BE2C (cell line): Measurements from ENCODE around the gene RBM5.
A peak's percentile ranks its signal among the peaks of the same experiment; 100 is the strongest.

Source experiments
- DNase-seq: peaks from one replicate; pipeline ENCODE4 v3.0.0-alpha.2; 2020
- H3K27me3 ChIP-seq: fragments of 250-450 bp; sonication (Bioruptor Pico); 2 replicates; pipeline ENCODE4 v1.5.1; 2020; ENCODE audit warnings: mild to moderate bottlenecking
- H3K36me3 ChIP-seq: fragments of 250-450 bp; sonication (Bioruptor Pico); 2 replicates; pipeline ENCODE4 v1.5.1; 2020; ENCODE audit warnings: mild to moderate bottlenecking
- H3K4me1 ChIP-seq: fragments of 250-450 bp; sonication (Bioruptor Pico); 2 replicates; pipeline ENCODE4 v1.5.1; 2020
- H3K4me3 ChIP-seq: 2 replicates; pipeline ENCODE4 v1.5.1; 2011; ENCODE audit warnings: low read depth, low read length
- H3K9me3 ChIP-seq: fragments of 250-450 bp; sonication (Bioruptor Pico); 2 replicates; pipeline ENCODE4 v1.5.1; 2020
- CTCF ChIP-seq: IDR thresholded peaks from 2 replicates; pipeline ENCODE4 v1.5.1; 2012; ENCODE audit warnings: mild to moderate bottlenecking, low read depth, low read length

The RBM5 gene

DNA sequence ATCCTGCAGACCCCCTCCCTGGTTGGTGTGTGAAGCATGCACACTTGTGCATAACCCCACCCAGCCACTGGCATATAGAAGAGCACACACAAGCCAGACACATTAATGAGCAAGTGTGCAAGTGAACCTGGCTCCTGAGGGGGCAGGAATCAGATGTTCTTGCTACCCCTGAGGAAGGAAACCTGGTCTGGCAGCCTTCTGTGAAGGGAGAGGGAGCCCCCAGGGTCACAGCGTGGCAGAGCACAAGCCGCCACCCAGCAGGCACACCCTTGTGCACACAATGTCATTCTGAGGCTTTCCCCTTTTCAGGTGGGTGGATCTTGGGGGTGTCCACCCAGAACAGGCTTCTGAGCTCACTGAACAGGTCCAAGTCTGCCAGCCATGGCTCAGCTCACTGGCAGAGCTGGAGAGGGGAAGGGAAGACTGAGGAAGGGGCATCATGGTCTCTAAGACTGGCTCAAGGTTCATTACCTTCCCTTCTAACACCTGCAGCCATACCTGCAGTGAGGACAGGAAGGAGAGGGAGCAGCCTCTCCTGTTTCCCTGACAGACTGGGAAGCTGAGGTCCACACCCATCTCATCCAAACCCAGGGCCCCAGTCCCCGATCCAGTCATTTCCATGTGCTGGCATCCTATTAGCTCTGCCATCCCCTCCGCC, 34.8 kb downstream of the RBM5 start:
- Histone ChIP-seq H3K27me3 (no peaks in the 10 kb centered on the region), H3K9me3 (no peaks in the 10 kb centered on the region), H3K36me3 (no peaks in the 10 kb centered on the region; the same call in none of the 2 replicates), H3K4me1 (peaks cover 28% of the 10 kb centered on the region), H3K4me3 (no peak overlapping the region)
- no peak for DNase-seq
- TF ChIP-seq CTCF, result no peak

GRCh38 chr3:50124052-50124799, 35.5 kb downstream of the RBM5 start:
- no peaks in the 10 kb centered on the region for H3K27me3 ChIP-seq
- DNase-seq, result peak; percentile 38
- H3K4me1 ChIP-seq, result peaks cover 28% of the 10 kb centered on the region
- TF ChIP-seq CTCF, result no peak
- H3K4me3 ChIP-seq, result no peak overlapping the region
- no peaks in the 10 kb centered on the region; the same call in 1 of the 2 replicates for H3K36me3 ChIP-seq
- H3K9me3 ChIP-seq, result no peaks in the 10 kb centered on the region

- H3K9me3 ChIP-seq, result no peaks in the 10 kb centered on the region
- peak; percentile 24 for DNase-seq
Observed at GRCh38 chr3:50124800-50125178, 36.1 kb downstream of the RBM5 start.

GRCh38 chr3:50125541-50126286, 37.0 kb downstream of the RBM5 start:
- Histone ChIP-seq H3K36me3 (no peaks in the 10 kb centered on the region; the same call in 1 of the 2 replicates), H3K27me3 (no peaks in the 10 kb centered on the region), H3K4me3 (no peak overlapping the region), H3K9me3 (no peaks in the 10 kb centered on the region), H3K4me1 (peaks cover 28% of the 10 kb centered on the region)
- no peak for TF ChIP-seq CTCF
- DNase-seq, result no peak

More at GRCh38 chr3:50124800-50125178, 36.1 kb downstream of the RBM5 start:
- TF ChIP-seq CTCF, result no peak
- Histone ChIP-seq H3K4me1 (peaks cover 28% of the 10 kb centered on the region), H3K4me3 (no peak overlapping the region; the same call in 1 of the 2 replicates), H3K36me3 (no peaks in the 10 kb centered on the region; the same call in 1 of the 2 replicates), H3K27me3 (no peaks in the 10 kb centered on the region)

DNA sequence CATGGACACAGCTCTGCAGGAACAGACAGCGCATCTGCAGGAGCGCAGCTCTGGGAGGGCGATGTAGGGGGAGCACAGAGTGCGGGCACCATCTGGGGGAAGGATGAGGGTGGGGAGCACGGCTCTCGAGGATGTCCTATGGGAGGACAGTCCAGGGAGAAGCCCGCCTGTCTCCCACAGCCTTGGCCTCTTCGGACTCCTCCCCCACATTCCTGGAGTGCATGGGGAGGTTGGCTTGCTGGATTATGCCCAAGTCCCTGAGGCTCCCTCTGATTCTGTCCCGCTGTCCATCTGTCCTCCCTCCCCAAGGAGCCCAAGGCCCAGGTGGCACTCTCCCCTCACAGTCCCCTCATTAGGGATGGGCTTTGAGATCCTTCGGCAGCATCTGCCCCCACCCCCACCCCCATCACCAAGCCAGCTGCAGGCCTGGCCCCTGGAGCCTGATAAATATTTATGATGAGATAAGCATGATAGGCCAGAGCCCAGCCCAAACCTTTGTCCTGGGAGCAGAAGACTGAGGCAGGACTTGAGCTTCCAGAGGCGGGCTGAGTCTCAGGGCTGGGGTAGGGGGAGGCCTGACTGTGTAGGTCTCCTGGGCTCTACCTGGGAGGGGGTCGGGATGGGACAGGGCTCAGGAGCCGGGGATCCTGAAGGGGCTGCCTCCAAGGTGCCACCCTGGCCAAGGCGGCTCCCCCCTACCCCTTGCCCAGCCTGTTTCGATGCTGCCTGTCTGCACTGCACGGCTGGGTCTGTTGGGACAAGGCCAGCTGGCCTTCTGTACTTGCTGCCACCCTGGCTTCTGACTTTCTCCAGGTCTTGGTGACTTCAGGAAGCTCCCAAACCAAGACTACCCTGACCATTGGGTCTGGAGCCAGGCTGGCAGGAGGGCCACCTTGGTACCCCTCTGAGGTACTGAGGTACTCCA, 37.8 kb downstream of the RBM5 start:
- H3K4me3 ChIP-seq, result no peak overlapping the region
- no peaks in the 10 kb centered on the region for H3K36me3 ChIP-seq
- no peaks in the 10 kb centered on the region for H3K9me3 ChIP-seq
- DNase-seq, result no peak
- peaks cover 28% of the 10 kb centered on the region for H3K4me1 ChIP-seq
- TF ChIP-seq CTCF, result no peak
- no peaks in the 10 kb centered on the region for H3K27me3 ChIP-seq
